ENCODE results near the gene EDC3.

Gene EDC3

DNA sequence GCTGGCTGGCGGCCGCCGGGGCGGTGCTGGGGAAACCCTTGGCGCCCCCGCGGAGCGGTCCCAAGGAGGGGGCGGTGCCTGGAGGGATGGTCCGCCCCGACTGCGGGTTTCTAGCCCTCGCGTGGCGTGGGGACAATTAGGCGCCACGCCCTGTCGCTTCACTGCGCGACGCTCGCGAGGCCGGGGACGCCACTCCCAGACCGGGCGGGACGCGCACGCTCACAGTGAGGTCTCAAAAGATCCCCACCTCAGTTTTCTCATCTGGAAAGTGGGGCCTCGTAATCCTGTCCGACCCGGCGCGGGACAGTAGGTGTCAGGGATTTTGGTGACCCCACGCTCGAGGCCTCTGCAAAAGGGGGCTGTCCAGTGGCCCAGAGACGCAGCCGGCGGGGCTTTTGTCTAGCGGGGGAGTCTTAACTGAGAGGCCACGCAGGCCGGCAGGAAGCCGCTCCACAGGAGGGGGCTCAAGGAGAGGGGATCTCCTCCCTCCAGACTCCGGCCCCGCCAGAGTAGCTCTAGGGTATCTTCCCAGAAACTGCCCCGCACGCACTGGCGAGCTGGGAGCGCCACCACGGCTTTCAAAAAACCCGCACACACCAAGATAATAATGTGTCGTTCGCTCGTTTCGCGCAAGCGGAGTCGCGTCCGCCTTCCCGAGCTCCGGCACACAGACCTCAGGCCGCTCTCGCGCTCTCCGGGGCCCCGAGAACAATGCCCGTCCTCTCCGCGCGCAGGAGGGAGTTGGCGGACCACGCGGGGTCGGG, 80.9 kb downstream of the EDC3 start:
- Histone ChIP-seq H3K4me2 (ENCODE audit: low read depth, low read length, poor library complexity, severe bottlenecking) (peak overlapping the region; percentile 96), H3K9me2 (replicated peaks; ENCODE audit: insufficient read depth, low read length) (no peaks in the 10 kb centered on the region), H3K27me3 (ENCODE audit: low read length) (no peaks in the 10 kb centered on the region), H3K27ac (ENCODE audit: low read depth, low read length) (peak overlapping the region; percentile 88), H3K9me3 (ENCODE audit: insufficient read depth, low read length) (no peaks in the 10 kb centered on the region), H3K4me3 (ENCODE audit: insufficient read depth, low read length, poor library complexity, severe bottlenecking) (peak overlapping the region; percentile 84), H3F3A (ENCODE audit: insufficient read depth) (peaks cover 5% of the 10 kb centered on the region), H3K36me3 (ENCODE audit: low read length) (no peaks in the 10 kb centered on the region), H4K20me1 (ENCODE audit: low read depth, low read length) (peaks cover 15% of the 10 kb centered on the region; the same call in 1 of the 2 replicates), H2AFZ (ENCODE audit: low read depth, low read length, severe bottlenecking) (peak overlapping the region; percentile 80), H3K9ac (ENCODE audit: low read length) (peak overlapping the region; percentile 92), H3K79me2 (ENCODE audit: insufficient read depth, low read length) (peaks cover 34% of the 10 kb centered on the region)
- TF ChIP-seq, protein P1, sequence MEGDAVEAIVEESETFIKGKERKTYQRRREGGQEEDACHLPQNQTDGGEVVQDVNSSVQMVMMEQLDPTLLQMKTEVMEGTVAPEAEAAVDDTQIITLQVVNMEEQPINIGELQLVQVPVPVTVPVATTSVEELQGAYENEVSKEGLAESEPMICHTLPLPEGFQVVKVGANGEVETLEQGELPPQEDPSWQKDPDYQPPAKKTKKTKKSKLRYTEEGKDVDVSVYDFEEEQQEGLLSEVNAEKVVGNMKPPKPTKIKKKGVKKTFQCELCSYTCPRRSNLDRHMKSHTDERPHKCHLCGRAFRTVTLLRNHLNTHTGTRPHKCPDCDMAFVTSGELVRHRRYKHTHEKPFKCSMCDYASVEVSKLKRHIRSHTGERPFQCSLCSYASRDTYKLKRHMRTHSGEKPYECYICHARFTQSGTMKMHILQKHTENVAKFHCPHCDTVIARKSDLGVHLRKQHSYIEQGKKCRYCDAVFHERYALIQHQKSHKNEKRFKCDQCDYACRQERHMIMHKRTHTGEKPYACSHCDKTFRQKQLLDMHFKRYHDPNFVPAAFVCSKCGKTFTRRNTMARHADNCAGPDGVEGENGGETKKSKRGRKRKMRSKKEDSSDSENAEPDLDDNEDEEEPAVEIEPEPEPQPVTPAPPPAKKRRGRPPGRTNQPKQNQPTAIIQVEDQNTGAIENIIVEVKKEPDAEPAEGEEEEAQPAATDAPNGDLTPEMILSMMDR (IDR thresholded peaks at IDR 0.05; ENCODE audit: insufficient read depth, low read length, poor library complexity, severe bottlenecking) = no peak
- no peak for TF ChIP-seq EZH2phosphoT487 (conservative IDR thresholded peaks at IDR 0.05; ENCODE audit: low read length)

DNA sequence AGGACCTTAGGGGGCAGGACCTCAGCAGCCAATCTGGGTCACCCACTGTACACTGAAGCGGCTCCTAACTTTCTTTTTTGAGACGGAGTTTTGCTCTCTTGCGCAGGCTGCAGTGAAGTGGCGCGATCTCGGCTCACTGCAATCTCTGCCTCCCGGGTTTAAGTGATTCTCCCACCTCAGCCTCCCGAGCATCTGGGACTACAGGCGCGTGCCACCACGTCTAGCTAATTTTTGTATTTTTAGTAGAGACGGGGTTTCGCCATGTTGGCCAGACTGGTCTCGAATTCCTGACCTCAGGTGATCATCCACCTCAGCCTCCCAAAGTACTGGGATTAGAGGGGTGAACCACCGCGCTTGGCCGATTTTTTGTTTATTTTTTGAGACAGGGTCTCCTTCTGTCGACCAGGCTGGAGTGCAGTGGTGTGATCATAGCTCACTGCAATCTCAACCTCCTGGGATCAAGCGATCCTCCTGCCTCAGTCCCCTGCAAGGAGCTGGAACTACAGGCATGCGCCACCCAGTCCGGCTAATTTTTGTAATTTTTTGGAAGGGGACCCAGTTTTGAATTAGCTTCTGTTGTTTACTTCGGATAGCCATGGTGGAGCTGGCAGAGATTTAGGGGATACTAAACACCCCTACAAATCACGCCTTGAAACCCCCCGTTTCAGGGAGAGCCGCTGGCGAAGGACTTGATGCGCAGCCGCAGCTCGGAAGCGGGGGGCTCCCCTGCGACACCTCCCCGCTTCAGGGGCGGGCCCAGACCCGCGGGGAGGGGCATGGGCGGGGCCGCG, 81.7 kb downstream of the EDC3 start:
- no peak for TF ChIP-seq EZH2phosphoT487 (conservative IDR thresholded peaks at IDR 0.05; ENCODE audit: low read length)
- TF ChIP-seq, protein P1 (IDR thresholded peaks at IDR 0.05; ENCODE audit: insufficient read depth, low read length, poor library complexity, severe bottlenecking) = no peak
- Histone ChIP-seq H4K20me1 (ENCODE audit: low read depth, low read length) (peaks cover 15% of the 10 kb centered on the region; the same call in 1 of the 2 replicates), H3K9ac (ENCODE audit: low read length) (peak overlapping the region; percentile 92), H3K27me3 (ENCODE audit: low read length) (no peaks in the 10 kb centered on the region), H3K4me3 (ENCODE audit: insufficient read depth, low read length, poor library complexity, severe bottlenecking) (peak overlapping the region; percentile 84), H3K9me3 (ENCODE audit: insufficient read depth, low read length) (no peaks in the 10 kb centered on the region), H3K4me2 (ENCODE audit: low read depth, low read length, poor library complexity, severe bottlenecking) (peak overlapping the region; percentile 96), H3K36me3 (ENCODE audit: low read length) (no peaks in the 10 kb centered on the region), H3K27ac (ENCODE audit: low read depth, low read length) (no peak overlapping the region), H3K9me2 (replicated peaks; ENCODE audit: insufficient read depth, low read length) (no peaks in the 10 kb centered on the region), H3K79me2 (ENCODE audit: insufficient read depth, low read length) (peaks cover 34% of the 10 kb centered on the region), H3F3A (ENCODE audit: insufficient read depth) (peaks cover 5% of the 10 kb centered on the region), H2AFZ (ENCODE audit: low read depth, low read length, severe bottlenecking) (peak overlapping the region; percentile 80)

DNA sequence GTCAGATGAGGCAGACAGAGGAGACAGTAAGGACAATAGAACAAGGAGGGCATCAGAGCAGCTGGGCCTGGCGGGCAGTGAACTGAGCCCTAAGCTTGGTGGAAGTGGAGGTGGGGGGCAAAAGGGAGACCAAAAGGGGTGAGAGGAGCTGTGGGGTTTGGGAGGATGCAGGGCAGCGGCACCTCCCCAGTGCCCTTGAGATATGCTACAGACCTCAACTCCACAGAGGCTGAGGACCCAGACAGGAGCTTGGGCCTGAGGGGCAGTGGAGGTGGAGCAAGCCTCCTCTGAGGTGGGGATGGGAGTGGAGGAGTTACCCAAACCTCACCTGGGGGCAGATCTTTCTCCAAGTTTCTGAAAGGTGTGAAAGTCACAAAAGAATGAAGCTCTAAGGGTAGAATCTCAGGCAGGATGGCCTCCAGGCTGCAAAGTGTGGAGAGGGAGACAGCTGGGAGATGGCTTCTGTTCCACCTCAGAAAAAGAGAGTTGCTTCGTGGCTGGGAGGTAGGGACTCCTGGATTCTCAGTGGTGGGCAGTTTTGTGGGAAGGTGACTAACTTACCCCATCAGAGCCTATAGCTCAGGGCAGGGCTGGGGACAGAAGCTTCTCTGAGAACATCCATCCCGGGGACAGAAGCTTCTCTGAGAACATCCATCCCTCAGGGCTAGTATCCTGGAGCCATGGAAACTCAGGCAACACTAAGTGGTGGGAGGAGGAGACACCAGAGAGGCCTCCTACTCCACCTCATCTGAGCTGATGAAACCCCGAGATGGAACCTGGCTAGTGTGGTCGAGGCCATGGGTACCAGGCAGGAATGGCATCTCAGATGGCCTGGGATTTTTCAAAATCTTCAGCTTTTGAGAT, 82.5 kb downstream of the EDC3 start:
- Histone ChIP-seq H3K27ac (ENCODE audit: low read depth, low read length) (no peak overlapping the region), H3K79me2 (ENCODE audit: insufficient read depth, low read length) (peaks cover 27% of the 10 kb centered on the region), H3K9me3 (ENCODE audit: insufficient read depth, low read length) (no peaks in the 10 kb centered on the region), H3K4me2 (ENCODE audit: low read depth, low read length, poor library complexity, severe bottlenecking) (no peak overlapping the region), H2AFZ (ENCODE audit: low read depth, low read length, severe bottlenecking) (no peak overlapping the region), H3K36me3 (ENCODE audit: low read length) (no peaks in the 10 kb centered on the region), H3F3A (ENCODE audit: insufficient read depth) (peaks cover 5% of the 10 kb centered on the region), H3K4me3 (ENCODE audit: insufficient read depth, low read length, poor library complexity, severe bottlenecking) (no peak overlapping the region), H3K9ac (ENCODE audit: low read length) (no peak overlapping the region), H4K20me1 (ENCODE audit: low read depth, low read length) (peaks cover 15% of the 10 kb centered on the region; the same call in 1 of the 2 replicates), H3K27me3 (ENCODE audit: low read length) (no peaks in the 10 kb centered on the region), H3K9me2 (replicated peaks; ENCODE audit: insufficient read depth, low read length) (no peaks in the 10 kb centered on the region)
- TF ChIP-seq, protein P1 (IDR thresholded peaks at IDR 0.05; ENCODE audit: insufficient read depth, low read length, poor library complexity, severe bottlenecking) = no peak
- TF ChIP-seq EZH2phosphoT487 (conservative IDR thresholded peaks at IDR 0.05; ENCODE audit: low read length) = no peak
